Measurements from ENCODE around the gene CLDN24.

CLDN24 gene

GRCh38 chr4:183337833-183338232 is 15.6 kb upstream of the CLDN24 start:
- FAIRE-seq (no peak), DNase-seq (ENCODE audit: insufficient read length, low spot score) (no peak)

GRCh38 chr4:183337349-183337748 is 15.1 kb upstream of the CLDN24 start:
- no peak for TF ChIP-seq CTCF (IDR thresholded peaks at IDR 0.05; ENCODE audit: insufficient read depth, missing control alignments)
- FAIRE-seq (no peak), DNase-seq (ENCODE audit: insufficient read length, low spot score) (no peak)

More at GRCh38 chr4:183337833-183338232, 15.6 kb upstream of the CLDN24 start:
- no peak for TF ChIP-seq CTCF (IDR thresholded peaks at IDR 0.05; ENCODE audit: insufficient read depth, missing control alignments)

GRCh38 chr4:183335369-183335940 is 13.2 kb upstream of the CLDN24 start:
- DNase-seq (ENCODE audit: insufficient read length, low spot score), result no peak
- no peak for FAIRE-seq
- TF ChIP-seq CTCF (IDR thresholded peaks at IDR 0.05; ENCODE audit: insufficient read depth, missing control alignments), result no peak

GRCh38 chr4:183333983-183334382 is 11.8 kb upstream of the CLDN24 start:
- FAIRE-seq (no peak), DNase-seq (ENCODE audit: insufficient read length, low spot score) (no peak)
- TF ChIP-seq CTCF (IDR thresholded peaks at IDR 0.05; ENCODE audit: insufficient read depth, missing control alignments), result no peak

GRCh38 chr4:183333202-183333601 is 11.0 kb upstream of the CLDN24 start:
- FAIRE-seq (no peak), DNase-seq (ENCODE audit: insufficient read length, low spot score) (no peak)
- no peak for TF ChIP-seq CTCF (IDR thresholded peaks at IDR 0.05; ENCODE audit: insufficient read depth, missing control alignments)

GRCh38 chr4:183332447-183332846 is 10.2 kb upstream of the CLDN24 start:
- no peak for FAIRE-seq
- no peak for DNase-seq (ENCODE audit: insufficient read length, low spot score)
- no peak for TF ChIP-seq CTCF (IDR thresholded peaks at IDR 0.05; ENCODE audit: insufficient read depth, missing control alignments)

GRCh38 chr4:183330841-183331240 is 8.6 kb upstream of the CLDN24 start:
- no peak for TF ChIP-seq CTCF (IDR thresholded peaks at IDR 0.05; ENCODE audit: insufficient read depth, missing control alignments)
- DNase-seq (ENCODE audit: insufficient read length, low spot score) (no peak), FAIRE-seq (no peak)

Measured in D721Med (cell line).